Endothelial cell of umbilical vein (primary cell): Measurements from ENCODE around the gene KCNQ2. TPM values are rescaled to one million over a fixed set of nuclear protein-coding genes. Genes with fewer than 3 reads are reported as not detected.

Source experiments
- BruUV-seq: library from RNA; stranded (reverse); fragments of 400-500 nt; replicated peaks from 2 replicates; lab custom pipeline; 2021; lab: Mats Ljungman, UMichigan
- CTCF ChIA-PET: fragments of 300-600, 350-600 bp; sonication (Branson Sonifier 250); formaldehyde crosslinking; loops from one replicate; lab custom pipeline; 2021; ENCODE audit warnings: antibody characterized with exemption, inconsistent platforms; lab: Charles Lee
- POLR2A ChIA-PET: fragments of 300-600, 350-600 bp; sonication (Branson Sonifier 250); formaldehyde crosslinking; loops from one replicate; lab custom pipeline; 2021; ENCODE audit warnings: antibody characterized with exemption, inconsistent platforms; lab: Charles Lee
- DNase-seq: peaks from one replicate; pipeline ENCODE4 v3.0.0-alpha.2; 2011; ENCODE audit warnings: low read depth, low spot score
- FAIRE-seq: peaks from 2 replicates; lab custom pipeline; 2011; peaks lifted over from hg19 to GRCh38; lab: Jason Lieb, UNC
- H2AFZ ChIP-seq: 2 replicates; pipeline ENCODE4 v1.6.0; 2012; ENCODE audit warnings: low read depth, low read length, control low read depth, inconsistent platforms
- H3K27ac ChIP-seq: 2 replicates; pipeline ENCODE4 v1.5.1; 2011; ENCODE audit warnings: low read depth, mild to moderate bottlenecking, control low read depth, low read length, moderate library complexity; ENCODE audit not compliant: insufficient read depth
- H3K27me3 ChIP-seq, 2 experiments: 2 replicates each; pipeline versions ENCODE4 v1.6.0 to v1.6.1; 2011; ENCODE audit warnings: low read length in 2 of 2, mixed read lengths in 1 of 2; ENCODE audit not compliant: control insufficient read depth in 2 of 2, insufficient read depth in 2 of 2
- H3K36me3 ChIP-seq, 2 experiments: 2 replicates in 1 of 2; 3 replicates in 1 of 2; pipeline ENCODE4 v1.5.1; 2011; ENCODE audit warnings: low read length in 2 of 2, mild to moderate bottlenecking in 1 of 2, moderate library complexity in 1 of 2; ENCODE audit not compliant: control insufficient read depth in 2 of 2, insufficient read depth in 2 of 2; ENCODE audit errors: extremely low read depth in 1 of 2
- H3K4me1 ChIP-seq: 3 replicates; pipeline ENCODE4 v1.5.1; 2011; ENCODE audit warnings: mild to moderate bottlenecking, low read length; ENCODE audit not compliant: control insufficient read depth, insufficient read depth; ENCODE audit errors: extremely low read depth
- H3K4me2 ChIP-seq: 2 replicates; pipeline ENCODE4 v1.6.1; 2011; ENCODE audit warnings: low read length, control low read depth, mixed read lengths; ENCODE audit not compliant: insufficient read depth
- H3K4me3 ChIP-seq, 3 experiments: fragments of 200-600 bp in 1 of 3; sonication (generic), shearing (Covaris generic) in 1 of 3; replicated peaks in 1 of 3; 2 replicates each; pipeline ENCODE4 v1.5.1; 2011 to 2016; ENCODE audit warnings: control low read depth in 3 of 3, low read length in 3 of 3, mild to moderate bottlenecking in 2 of 3, inconsistent platforms in 1 of 3, low read depth in 1 of 3, moderate library complexity in 1 of 3; ENCODE audit not compliant: insufficient read depth in 1 of 3
- H3K79me2 ChIP-seq: 2 replicates; pipeline ENCODE4 v1.6.0; 2012; ENCODE audit warnings: low read length, inconsistent platforms; ENCODE audit not compliant: control insufficient read depth, insufficient read depth
- H3K9ac ChIP-seq: replicated peaks from 2 replicates; pipeline ENCODE3; 2011; ENCODE audit warnings: low read length, control low read depth; ENCODE audit not compliant: insufficient read depth; ENCODE audit errors: extremely low read depth
- H3K9me1 ChIP-seq: replicated peaks from 3 replicates; pipeline ENCODE4 v1.6.0; 2011; ENCODE audit warnings: mild to moderate bottlenecking, low read length; ENCODE audit not compliant: control insufficient read depth, insufficient read depth; ENCODE audit errors: extremely low read depth
- H3K9me3 ChIP-seq: replicated peaks from 2 replicates; pipeline ENCODE4 v1.5.1; 2012; ENCODE audit warnings: low read length, inconsistent platforms; ENCODE audit not compliant: control insufficient read depth, insufficient read depth
- H4K20me1 ChIP-seq: replicated peaks from 2 replicates; pipeline ENCODE3; 2011; ENCODE audit warnings: mild to moderate bottlenecking, low read length; ENCODE audit not compliant: control insufficient read depth, insufficient read depth; ENCODE audit errors: extremely low read depth
- CTCF ChIP-seq, 2 donors: IDR thresholded peaks; 1 replicate in 1 of 2; 2 replicates in 1 of 2; pipeline ENCODE4 v1.5.1; 2011; ENCODE audit warnings: low read length in 2 of 2, mild to moderate bottlenecking in 2 of 2, moderate library complexity in 2 of 2, control low read depth in 1 of 2, inconsistent platforms in 1 of 2, low read depth in 1 of 2; ENCODE audit not compliant: insufficient read depth in 1 of 2; ENCODE audit errors: extremely low read depth in 1 of 2
- EZH2 ChIP-seq: IDR thresholded peaks from 2 replicates; pipeline ENCODE4 v1.6.1; 2012; ENCODE audit warnings: borderline replicate concordance, low read depth, mild to moderate bottlenecking, moderate library complexity, low read length, inconsistent platforms; ENCODE audit not compliant: severe bottlenecking
- FOS ChIP-seq: IDR thresholded peaks from 2 replicates; pipeline ENCODE4 v1.6.1; 2011; ENCODE audit warnings: mild to moderate bottlenecking, low read length, moderate library complexity, borderline replicate concordance; ENCODE audit not compliant: insufficient read depth
- GATA2 ChIP-seq: IDR thresholded peaks from 2 replicates; pipeline ENCODE4 v1.7.0; 2011; ENCODE audit warnings: low read depth, mild to moderate bottlenecking, moderate library complexity, mixed read lengths, low read length; ENCODE audit not compliant: insufficient read length, insufficient read depth
- JUN ChIP-seq: IDR thresholded peaks from 2 replicates; pipeline ENCODE4 v1.6.1; 2011; ENCODE audit warnings: borderline replicate concordance, low read depth; ENCODE audit not compliant: insufficient read length, insufficient read depth
- MAX ChIP-seq: IDR thresholded peaks from 2 replicates; pipeline ENCODE4 v1.6.1; 2011; ENCODE audit not compliant: insufficient read depth, insufficient read length
- MYC ChIP-seq: IDR thresholded peaks from one replicate; pipeline ENCODE4 v1.6.1; 2011; ENCODE audit warnings: mild to moderate bottlenecking, low read depth, low read length
- POLR2A ChIP-seq: IDR thresholded peaks from 2 replicates; pipeline ENCODE4 v1.6.1; 2012; ENCODE audit warnings: low read depth, mild to moderate bottlenecking, control low read depth, low read length
- POLR2AphosphoS5 ChIP-seq: IDR thresholded peaks from 2 replicates; pipeline ENCODE4 v1.6.1; 2012; ENCODE audit warnings: low read depth, mild to moderate bottlenecking, control low read depth, low read length, moderate library complexity; ENCODE audit not compliant: insufficient read depth
- dilution Hi-C: fragments of 300-500 bp; cut with MboI; formaldehyde crosslinking; loops from one replicate; pipeline ENCODE4 v1.15.0; 2019; ENCODE audit warnings: low sequenced_read_pairs; ENCODE audit not compliant: extremely low pct_ligation_motif_present
- intact Hi-C: fragments of 100-400 bp; cut with micrococcal nuclease; formaldehyde crosslinking; loops from one replicate; pipeline ENCODE4 v1.10.0; 2022
- polyA plus RNA-seq, 4 experiments: library from polyadenylated mRNA; depleted of rRNA in 3 of 4; stranded (reverse) in 3 of 4; unstranded in 1 of 4; fragments of >200 nt; gene quantifications; 2 replicates each; pipeline versions ENCODE4 v1.2.1 to v1.2.3, GENCODE V29; 2011 to 2012; ENCODE audit warnings: missing spikeins in 1 of 4
- total RNA-seq: library from RNA; stranded (reverse); gene quantifications from 2 replicates; pipeline ENCODE4 v1.2.3, GENCODE V29; 2021

KCNQ2 gene
- total and polyA plus RNA-seq, 2 donors (not counting 3 experiments of a cell fraction or from before 2014, with no cell fraction given) = not detected

GRCh38 chr20:63498960-63499337 lies 26.5 kb upstream of the KCNQ2 start, which contains the start of gene EEF1A2:
Gene EEF1A2 (minus strand): TSS chr20:63499083. CDS start chr20:63497763, 1,320 bp downstream.
- FAIRE-seq (no peak), DNase-seq (no peak)
- no peaks in the 10 kb centered on the region for H3K4me1 ChIP-seq
- H3K9ac ChIP-seq = no peak within 1 kb of the TSS
- intact Hi-C loops = no loop called here
- ChIA-PET CTCF (no interaction called here), POLR2A (no interaction called here)
- H3K36me3 ChIP-seq = no peaks in the 10 kb centered on the region
- H4K20me1 ChIP-seq = no peaks in the 10 kb centered on the region
- H3K27ac ChIP-seq = no peak within 1 kb of the TSS
- H3K9me3 ChIP-seq = no peaks in the 10 kb centered on the region
- H3K79me2 ChIP-seq = no peaks in the 10 kb centered on the region
- no peaks in the 10 kb centered on the region for H3K27me3 ChIP-seq
- no peaks in the 10 kb centered on the region for H3K9me1 ChIP-seq
- no peak within 1 kb of the TSS for H3K4me2 ChIP-seq
- H2AFZ ChIP-seq = no peak within 1 kb of the TSS
- dilution Hi-C loops = no loop called here
- TF ChIP-seq FOS (no peak), CTCF (IDR thresholded peaks at IDR 0.05; ENCODE audit: extremely low read depth in 1 of 2, insufficient read depth in 1 of 2, low read depth in 1 of 2, low read length in 2 of 2) (peak in 1 of 2 donors; percentile 14), EZH2 (peak; percentile 13), GATA2 (no peak), POLR2A (no peak), MAX (no peak), JUN (no peak), MYC (no peak), POLR2AphosphoS5 (no peak)
- no TSS peak for BruUV-seq
- peak within 1 kb of the TSS in 1 of 3 experiments; percentile 28 for H3K4me3 ChIP-seq
